SK-N-SH (cell line): ENCODE results near the gene CCDC138. TPM values are rescaled to one million over a fixed set of nuclear protein-coding genes. Genes with fewer than 3 reads are reported as not detected.

Experiments used
- CTCF ChIA-PET: fragments of 300-600, 350-600 bp; formaldehyde crosslinking; extraction: SDS; loops from one replicate; lab custom pipeline; 2021; lab: Yijun Ruan, JAX
- POLR2A ChIA-PET: fragments of 350-600 bp; sonication (Branson Sonifier 250); formaldehyde crosslinking; extraction: SDS; loops from one replicate; lab custom pipeline; 2020; ENCODE audit warnings: antibody characterized with exemption, inconsistent platforms; lab: Yijun Ruan, JAX
- DNase-seq: peaks from one replicate; pipeline ENCODE4 v3.0.0; 2012
- H2AFZ ChIP-seq: fragments of 200-600 bp; sonication (generic); 2 replicates; pipeline ENCODE4 v1.8.1; 2016; ENCODE audit warnings: antibody characterized with exemption, mild to moderate bottlenecking, low read depth
- H3F3A ChIP-seq: fragments of 200-600 bp; sonication (generic); replicated peaks from 2 replicates; pipeline ENCODE3; 2016; ENCODE audit warnings: antibody characterized with exemption, mild to moderate bottlenecking; ENCODE audit not compliant: insufficient read depth
- H3K27ac ChIP-seq, 2 experiments: fragments of 200-500 bp in 1 of 2; fragments of 200-600 bp in 1 of 2; sonication (Bioruptor generic) in 1 of 2; sonication (generic), shearing (Covaris generic) in 1 of 2; 2 replicates each; pipeline versions ENCODE4 v1.5.1 to v1.6.1; 2014 to 2016; ENCODE audit warnings: low read depth in 2 of 2, inconsistent platforms in 1 of 2, low read length in 1 of 2, mild to moderate bottlenecking in 1 of 2, mixed read lengths in 1 of 2
- H3K27me3 ChIP-seq: fragments of 200-600 bp; sonication (generic), shearing (Covaris generic); 2 replicates; pipeline ENCODE4 v1.6.1; 2016; ENCODE audit warnings: mixed run types; ENCODE audit not compliant: insufficient read depth
- H3K36me3 ChIP-seq, 2 experiments: fragments of 200-500 bp in 1 of 2; fragments of 200-600 bp in 1 of 2; sonication (Bioruptor generic) in 1 of 2; sonication (generic) in 1 of 2; replicated peaks in 1 of 2; 2 replicates each; pipeline versions ENCODE3 to v1.5.1; 2014 to 2016; ENCODE audit warnings: low read length in 1 of 2, mild to moderate bottlenecking in 1 of 2; ENCODE audit not compliant: insufficient read depth in 2 of 2, control insufficient read depth in 1 of 2
- H3K4me1 ChIP-seq, 2 experiments: fragments of 200-500 bp in 1 of 2; fragments of 200-600 bp in 1 of 2; sonication (Bioruptor generic) in 1 of 2; sonication (generic), shearing (Covaris generic) in 1 of 2; 2 replicates each; pipeline versions ENCODE4 v1.5.1 to v1.6.1; 2014 to 2016; ENCODE audit warnings: low read depth in 1 of 2, low read length in 1 of 2, mixed run types in 1 of 2; ENCODE audit not compliant: insufficient read depth in 2 of 2, control insufficient read depth in 1 of 2
- H3K4me2 ChIP-seq: fragments of 200-600 bp; sonication (generic), shearing (Covaris generic); 2 replicates; pipeline ENCODE4 v1.6.1; 2017; ENCODE audit warnings: mixed run types
- H3K4me3 ChIP-seq, 2 experiments: fragments of 200-500 bp in 1 of 2; fragments of 200-600 bp in 1 of 2; sonication (Bioruptor generic) in 1 of 2; sonication (generic), shearing (Covaris generic) in 1 of 2; 2 replicates each; pipeline versions ENCODE4 v1.5.1 to v1.8.1; 2014 to 2016; ENCODE audit warnings: low read depth in 2 of 2, inconsistent platforms in 1 of 2, low read length in 1 of 2, mild to moderate bottlenecking in 1 of 2, mixed read lengths in 1 of 2, moderate library complexity in 1 of 2
- H3K79me2 ChIP-seq: fragments of 200-600 bp; sonication (generic); 2 replicates; pipeline ENCODE4 v1.8.1; 2017; ENCODE audit warnings: mild to moderate bottlenecking; ENCODE audit not compliant: insufficient read depth
- H3K9ac ChIP-seq: fragments of 200-600 bp; sonication (generic); 2 replicates; pipeline ENCODE4 v1.6.1; 2017; ENCODE audit warnings: mixed run types
- H3K9me2 ChIP-seq: fragments of 200-600 bp; sonication (generic); 2 replicates; pipeline ENCODE4 v1.6.1; 2017; ENCODE audit warnings: mixed run types
- H3K9me3 ChIP-seq: fragments of 200-600 bp; sonication (generic); 2 replicates; pipeline ENCODE4 v1.6.1; 2017; ENCODE audit warnings: mixed run types, mild to moderate bottlenecking, moderate library complexity
- H4K20me1 ChIP-seq: fragments of 200-600 bp; sonication (generic); 2 replicates; pipeline ENCODE4 v1.6.1; 2017; ENCODE audit warnings: mild to moderate bottlenecking, mixed run types; ENCODE audit not compliant: insufficient read depth
- CHD2 ChIP-seq: fragments of 150-350 bp; IDR thresholded peaks from 2 replicates; pipeline ENCODE4 v1.6.1; 2018; ENCODE audit warnings: low read length; ENCODE audit not compliant: partially characterized antibody
- EP300 ChIP-seq, 2 experiments: IDR thresholded peaks; 2 replicates each; pipeline versions ENCODE4 v1.4.0 to v1.6.1; 2012; ENCODE audit warnings: borderline replicate concordance in 1 of 2, low read depth in 1 of 2, low read length in 1 of 2
- FOXJ3 ChIP-seq: sonication (generic); formaldehyde crosslinking; IDR thresholded peaks from 2 replicates; pipeline ENCODE4 v1.5.1; 2020; ENCODE audit warnings: mild to moderate bottlenecking, missing genetic modification reagents
- FOXM1 ChIP-seq: IDR thresholded peaks from 2 replicates; pipeline ENCODE4 v1.4.0; 2012; ENCODE audit warnings: low read depth, mild to moderate bottlenecking
- GATA2 ChIP-seq: sonication (generic); formaldehyde crosslinking; IDR thresholded peaks from 2 replicates; pipeline ENCODE4 v1.5.0; 2020; ENCODE audit warnings: mild to moderate bottlenecking, missing genetic modification reagents
- JUND ChIP-seq: IDR thresholded peaks from 2 replicates; pipeline ENCODE4 v1.4.0; 2012
- MEF2A ChIP-seq: IDR thresholded peaks from 2 replicates; pipeline ENCODE4 v1.4.0; 2012; ENCODE audit warnings: low read depth, borderline replicate concordance
- NRF1 ChIP-seq: IDR thresholded peaks from 2 replicates; pipeline ENCODE4 v1.6.1; 2012; ENCODE audit warnings: low read depth, mild to moderate bottlenecking, low read length
- RAD21 ChIP-seq: IDR thresholded peaks from 2 replicates; pipeline ENCODE4 v1.6.1; 2012; ENCODE audit warnings: mild to moderate bottlenecking, low read length
- RFX5 ChIP-seq: IDR thresholded peaks from 2 replicates; pipeline ENCODE4 v1.6.1; 2012; ENCODE audit warnings: mild to moderate bottlenecking, improper control_type of control experiment, low read length
- SIN3A ChIP-seq: IDR thresholded peaks from 2 replicates; pipeline ENCODE4 v1.6.1; 2012; ENCODE audit warnings: low read depth, mild to moderate bottlenecking, low read length, moderate library complexity, borderline replicate concordance
- SMC3 ChIP-seq: IDR thresholded peaks from 2 replicates; pipeline ENCODE4 v1.6.1; 2012; ENCODE audit warnings: low read depth, low read length, improper control_type of control experiment
- TCF12 ChIP-seq: IDR thresholded peaks from 2 replicates; pipeline ENCODE4 v1.4.0; 2012
- TEAD4 ChIP-seq: IDR thresholded peaks from 2 replicates; pipeline ENCODE4 v1.4.0; 2012; ENCODE audit warnings: mild to moderate bottlenecking, borderline replicate concordance; ENCODE audit not compliant: insufficient read depth
- YY1 ChIP-seq: IDR thresholded peaks from 2 replicates; pipeline ENCODE4 v1.4.0; 2012; ENCODE audit warnings: low read depth, mild to moderate bottlenecking
- WGBS: methylation state at CpG from one replicate; pipeline ENCODE4 v1.1.6; 2017; ENCODE audit warnings: low lambda C conversion rate; 5-methylcytosine and 5-hydroxymethylcytosine counted together
- polyA plus RNA-seq, 3 experiments: library from polyadenylated mRNA; depleted of rRNA; stranded (reverse); fragments of >200 nt; gene quantifications; 2 replicates each; pipeline ENCODE4 v1.2.3, GENCODE V29; 2012
- TF ChIP-seq, protein P1 (sequence below): IDR thresholded peaks from 2 replicates; pipeline ENCODE4; 2012

CCDC138 gene
- polyA plus RNA-seq, 1 of the 3 experiments (the other 2 are of a cell fraction): 1.2 TPM

DNA sequence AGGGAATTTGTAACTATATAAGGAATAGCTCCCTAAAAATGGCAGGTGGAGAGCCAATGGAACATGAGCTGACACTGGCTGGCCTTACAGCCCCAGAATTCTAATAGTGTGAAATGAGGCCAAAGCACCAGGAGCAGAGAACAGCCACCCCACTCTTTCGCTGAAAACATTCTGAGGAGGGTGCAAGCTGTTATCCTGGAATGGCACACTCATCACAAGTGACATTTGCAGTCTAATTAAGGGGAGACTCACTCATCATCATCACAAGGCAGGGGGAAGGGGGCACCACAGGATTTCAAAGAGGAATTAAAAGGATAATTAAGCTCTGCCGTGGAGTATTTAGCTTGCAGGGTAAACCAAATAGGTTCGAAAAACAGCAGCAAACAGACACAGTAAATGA, 108.2 kb downstream of the CCDC138 start:
- Histone ChIP-seq H2AFZ (no peak overlapping the region), H3K9me2 (no peaks in the 10 kb centered on the region), H3K4me1 (no peaks in the 10 kb centered on the region), H3K36me3 (no peaks in the 10 kb centered on the region), H3K4me2 (no peak overlapping the region), H3K79me2 (no peaks in the 10 kb centered on the region), H3K9me3 (peaks cover 7% of the 10 kb centered on the region), H3K4me3 (no peak overlapping the region), H3F3A (no peaks in the 10 kb centered on the region), H3K9ac (no peak overlapping the region), H3K27me3 (no peaks in the 10 kb centered on the region), H4K20me1 (no peaks in the 10 kb centered on the region), H3K27ac (no peak overlapping the region)
- CTCF ChIA-PET: interaction anchor here (1.0 kb wide), 1 partner anchor 10 kb away, joined by 4 read pairs; no protein-coding TSS in a partner anchor
- 73% methylated on average over 3 of the region's 3 CpGs for WGBS
- POLR2A ChIA-PET: no interaction called here
- no peak for TF ChIP-seq FOXJ3
- TF ChIP-seq EP300 (IDR thresholded peaks at IDR 0.05; ENCODE audit: borderline replicate concordance in 1 of 2, low read depth in 1 of 2, low read length in 1 of 2): no peak
- no peak for TF ChIP-seq SIN3A
- no peak for TF ChIP-seq YY1
- TF ChIP-seq RAD21: no peak
- TF ChIP-seq FOXM1: no peak
- TF ChIP-seq, protein P1, sequence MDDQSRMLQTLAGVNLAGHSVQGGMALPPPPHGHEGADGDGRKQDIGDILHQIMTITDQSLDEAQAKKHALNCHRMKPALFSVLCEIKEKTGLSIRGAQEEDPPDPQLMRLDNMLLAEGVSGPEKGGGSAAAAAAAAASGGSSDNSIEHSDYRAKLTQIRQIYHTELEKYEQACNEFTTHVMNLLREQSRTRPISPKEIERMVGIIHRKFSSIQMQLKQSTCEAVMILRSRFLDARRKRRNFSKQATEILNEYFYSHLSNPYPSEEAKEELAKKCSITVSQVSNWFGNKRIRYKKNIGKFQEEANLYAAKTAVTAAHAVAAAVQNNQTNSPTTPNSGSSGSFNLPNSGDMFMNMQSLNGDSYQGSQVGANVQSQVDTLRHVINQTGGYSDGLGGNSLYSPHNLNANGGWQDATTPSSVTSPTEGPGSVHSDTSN: no peak
- TF ChIP-seq TCF12: no peak
- TF ChIP-seq MEF2A: no peak
- no peak for DNase-seq

DNA sequence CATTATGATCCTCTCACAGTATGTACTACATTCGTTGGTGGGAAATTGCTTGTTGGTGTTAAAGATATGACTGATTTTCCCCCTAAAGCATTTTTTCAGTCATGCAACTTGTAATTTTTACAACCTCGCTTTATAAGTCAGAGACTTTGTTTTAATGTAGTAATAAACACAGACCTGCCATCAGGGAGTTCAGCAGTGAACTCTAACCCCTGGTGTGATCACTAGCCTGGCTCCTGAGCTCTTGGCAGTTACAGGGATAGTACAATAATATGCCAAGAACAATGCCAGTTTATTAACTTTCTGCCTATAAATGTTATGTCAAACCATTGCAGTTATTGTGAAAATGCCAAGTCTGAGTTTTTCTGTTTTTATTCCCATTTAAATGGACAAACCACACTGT, 108.6 kb downstream of the CCDC138 start:
- Histone ChIP-seq H3K4me1 (no peaks in the 10 kb centered on the region), H3K27me3 (no peaks in the 10 kb centered on the region), H4K20me1 (no peaks in the 10 kb centered on the region), H3K9me2 (no peaks in the 10 kb centered on the region), H3K9me3 (peaks cover 7% of the 10 kb centered on the region), H3K4me3 (no peak overlapping the region), H3F3A (no peaks in the 10 kb centered on the region), H3K27ac (no peak overlapping the region), H3K9ac (no peak overlapping the region), H3K4me2 (no peak overlapping the region), H3K79me2 (no peaks in the 10 kb centered on the region), H2AFZ (no peak overlapping the region), H3K36me3 (no peaks in the 10 kb centered on the region)
- no peak for DNase-seq
- WGBS: 70% methylated on average over 2 of the region's 2 CpGs
- TF ChIP-seq JUND: no peak
- no peak for TF ChIP-seq GATA2
- no peak for TF ChIP-seq TEAD4
- TF ChIP-seq FOXM1: no peak
- no peak for TF ChIP-seq SMC3
- TF ChIP-seq EP300 (IDR thresholded peaks at IDR 0.05; ENCODE audit: borderline replicate concordance in 1 of 2, low read depth in 1 of 2, low read length in 1 of 2): no peak
- TF ChIP-seq RFX5: no peak
- TF ChIP-seq FOXJ3: no peak
- no peak for TF ChIP-seq NRF1
- no peak for TF ChIP-seq CHD2
- ChIA-PET CTCF (no interaction called here), POLR2A (no interaction called here)
